HG02943 (cell line): ENCODE data around the gene GSTA1.
"Not testable (repeated sequence)": the region's sequence is repeated elsewhere in the genome, so short reads cannot be mapped to it uniquely, and the experiment has no call there.

ENCODE experiments used
- ATAC-seq: cut with Tn5 transposase; IDR thresholded peaks from one replicate; pipeline ENCODE4 v1.9.1; 2021; ENCODE audit warnings: mild to moderate bottlenecking, low read depth, moderate library complexity; ENCODE audit not compliant: unreplicated experiment

Gene GSTA1

DNA sequence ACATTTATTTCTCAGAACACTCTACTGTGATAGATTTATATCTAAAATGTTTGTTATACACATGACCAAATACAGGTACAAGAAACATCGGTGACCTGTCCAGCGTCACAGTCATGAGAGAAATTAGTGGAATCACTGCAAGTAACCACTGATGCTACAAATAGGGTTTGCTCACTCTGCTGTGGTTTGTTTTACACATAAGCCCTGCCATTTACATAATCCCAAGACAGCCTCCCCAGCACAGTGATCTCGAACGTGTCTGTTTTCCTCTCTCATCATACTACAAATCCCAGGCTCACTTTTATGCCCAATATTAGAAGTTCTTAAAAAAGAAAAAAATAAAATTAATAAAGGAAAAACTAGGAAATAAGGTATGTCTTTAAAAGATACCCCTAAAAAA lies 6.2 kb upstream of the GSTA1 start:
- ATAC-seq = not testable (repeated sequence)

DNA sequence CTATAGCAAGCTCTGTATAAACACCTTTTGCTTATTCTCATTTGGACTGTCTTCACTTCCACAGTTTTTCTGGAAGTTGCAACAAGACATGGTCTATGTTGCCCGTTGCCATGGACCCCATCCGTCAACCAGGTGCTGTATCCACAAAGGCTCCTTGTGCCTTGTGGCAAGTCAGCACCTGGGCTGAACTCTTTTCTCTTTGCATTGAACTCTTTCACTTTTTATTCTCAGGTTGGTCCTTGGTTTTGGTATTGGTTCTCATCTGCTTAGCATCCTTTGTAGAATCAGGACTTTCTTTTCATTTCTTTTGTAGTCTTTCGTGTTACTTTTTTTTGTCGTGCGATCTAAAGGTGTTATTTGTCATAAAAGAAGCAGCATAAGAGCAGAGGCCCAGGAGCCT lies 5.0 kb upstream of the GSTA1 start:
- ATAC-seq = no peak

DNA sequence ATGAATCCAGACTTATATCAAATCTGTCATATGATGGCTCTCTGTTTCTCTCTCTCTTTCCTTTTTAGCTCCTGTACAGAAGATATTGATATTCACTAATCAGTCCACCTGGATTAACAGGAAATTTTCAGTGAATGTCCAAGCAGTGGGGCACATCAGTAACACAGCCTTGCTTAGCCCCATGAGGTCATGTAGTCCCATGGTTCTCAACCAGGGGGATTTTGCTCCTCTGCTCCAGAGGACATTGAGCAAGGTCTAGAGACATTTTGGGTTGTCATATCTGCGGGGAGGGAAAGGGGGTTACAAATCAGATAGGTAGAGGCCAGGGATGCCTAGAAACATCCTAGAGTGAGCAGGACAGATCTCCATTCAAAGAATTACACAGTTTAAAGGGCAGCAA lies 810 bp downstream of the GSTA1 start:
- ATAC-seq = no peak

DNA sequence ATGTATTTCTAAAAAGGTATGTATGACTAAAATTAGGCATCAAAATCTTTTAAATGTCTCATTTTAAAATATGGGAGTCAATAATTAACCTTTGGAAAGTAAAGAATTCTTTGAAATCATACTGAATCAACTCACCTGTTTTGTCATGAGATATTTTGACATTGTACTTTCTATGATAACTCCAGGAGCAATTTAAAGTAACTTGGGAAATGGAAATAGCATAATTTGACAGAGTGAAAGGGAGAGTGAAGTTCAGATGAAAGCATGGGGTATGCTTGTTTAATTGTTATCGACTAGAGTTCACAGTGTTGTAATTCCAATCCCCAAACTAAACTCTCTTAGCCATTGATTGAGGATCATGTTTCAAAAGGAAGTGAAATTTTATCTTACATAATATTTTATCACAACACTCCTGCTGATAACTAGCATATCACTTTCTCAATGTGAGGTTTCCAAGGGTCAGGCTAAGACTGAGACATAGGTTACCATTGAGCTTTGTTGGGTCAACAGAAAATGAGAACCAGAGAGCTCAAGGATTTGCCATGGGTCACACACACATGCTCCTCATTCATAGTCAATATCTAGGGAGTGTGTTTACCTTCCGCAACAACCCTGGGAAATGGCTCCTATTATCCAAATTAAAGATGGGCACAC lies 2.3 kb downstream of the GSTA1 start:
- ATAC-seq = no peak

DNA sequence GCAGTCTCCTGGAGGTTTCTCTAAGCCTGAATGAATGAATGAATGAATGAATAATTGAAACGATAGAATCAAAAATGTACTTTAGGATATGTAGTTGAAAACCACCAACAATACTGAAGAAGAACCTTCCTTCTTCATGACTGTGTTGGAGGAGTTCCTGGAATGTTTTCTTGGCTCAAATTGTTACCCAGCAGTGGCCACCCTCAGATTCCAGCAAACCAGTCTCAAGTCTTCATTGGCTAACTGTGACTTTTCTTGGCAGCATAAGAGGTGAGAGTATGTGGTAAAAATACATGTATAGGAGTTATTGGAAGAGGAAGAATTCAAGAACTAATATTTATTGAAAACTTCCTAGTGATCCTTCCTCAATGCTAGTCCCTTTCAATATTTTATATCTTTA lies 4.3 kb downstream of the GSTA1 start:
- ATAC-seq = not testable (repeated sequence)

DNA sequence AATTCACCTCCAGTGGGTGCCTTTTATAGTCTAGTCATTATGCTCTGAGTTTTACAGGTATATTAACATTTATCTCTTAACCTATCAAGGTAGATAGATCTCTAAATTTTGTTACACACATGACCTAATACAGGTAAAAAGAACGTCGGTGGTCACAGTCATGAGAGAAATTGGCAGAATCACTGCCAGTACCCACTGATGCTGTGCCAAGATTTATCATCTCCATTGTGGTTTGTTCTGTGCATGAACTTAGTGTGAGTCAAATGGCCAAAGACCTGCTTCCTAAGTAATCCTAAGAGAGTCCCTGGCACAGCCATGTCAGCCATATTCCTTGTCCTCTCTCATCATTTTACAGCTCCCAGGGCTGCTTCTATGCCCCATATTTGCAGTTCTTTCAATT lies 9.2 kb downstream of the GSTA1 start:
- not testable (repeated sequence) for ATAC-seq

DNA sequence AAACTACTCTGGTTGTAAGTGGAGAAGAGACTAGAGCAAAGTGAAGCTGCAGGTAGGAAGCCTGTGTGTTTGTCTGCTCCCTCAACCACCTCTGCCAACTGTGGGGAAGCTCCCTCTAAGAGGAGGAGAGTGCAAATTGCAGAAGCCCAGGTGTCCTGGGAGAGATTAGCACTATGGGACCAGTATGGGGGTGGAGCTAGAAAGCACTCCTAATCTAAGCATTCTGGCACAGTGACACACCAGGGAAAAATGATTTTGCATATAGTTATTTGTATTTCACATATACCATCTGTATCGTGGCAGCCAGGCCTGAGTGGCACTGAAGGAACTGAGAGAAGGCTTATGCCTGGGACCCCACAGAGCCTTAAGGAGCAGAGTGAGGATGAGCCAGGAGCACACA lies 12.8 kb downstream of the GSTA1 start:
- no peak for ATAC-seq

DNA sequence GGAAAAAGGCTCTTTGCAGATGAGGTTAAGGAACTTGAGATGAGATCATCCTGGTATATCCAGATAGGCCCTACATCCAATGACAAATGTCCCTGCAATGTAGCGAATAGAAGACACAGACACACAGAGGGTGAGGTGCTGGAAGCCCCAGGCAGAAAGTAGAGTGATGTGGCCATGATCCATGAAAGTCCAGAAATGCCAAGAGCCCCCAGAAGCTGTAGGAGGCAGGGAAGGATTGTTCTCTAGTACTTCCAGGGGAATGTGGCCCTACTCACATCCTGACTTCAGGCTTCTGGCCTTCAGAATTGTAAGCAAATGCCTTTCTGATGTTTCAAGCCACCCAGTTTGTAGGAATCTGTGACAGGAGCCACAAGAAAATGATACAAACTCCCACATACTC lies 14.0 kb downstream of the GSTA1 start:
- ATAC-seq = not testable (repeated sequence)

DNA sequence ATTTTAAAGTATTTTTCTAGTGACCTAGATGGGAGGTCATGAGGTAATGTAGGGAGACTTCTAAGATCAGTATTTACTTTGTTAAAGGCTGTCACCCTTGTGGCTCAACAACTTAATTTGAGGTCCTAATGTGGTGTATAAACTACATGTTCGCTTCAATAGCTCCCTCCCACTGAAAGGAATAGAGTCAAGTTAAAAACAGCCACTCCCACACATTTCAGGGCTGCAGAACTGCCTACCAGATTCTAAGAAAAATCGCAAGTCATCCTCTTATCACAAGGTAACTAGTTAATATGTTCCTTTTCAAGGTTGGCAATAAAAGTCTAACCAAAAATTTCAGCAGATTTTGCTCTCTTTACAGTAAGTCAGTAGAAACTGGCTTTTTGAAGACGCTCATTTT lies 15.1 kb downstream of the GSTA1 start:
- ATAC-seq = no peak

DNA sequence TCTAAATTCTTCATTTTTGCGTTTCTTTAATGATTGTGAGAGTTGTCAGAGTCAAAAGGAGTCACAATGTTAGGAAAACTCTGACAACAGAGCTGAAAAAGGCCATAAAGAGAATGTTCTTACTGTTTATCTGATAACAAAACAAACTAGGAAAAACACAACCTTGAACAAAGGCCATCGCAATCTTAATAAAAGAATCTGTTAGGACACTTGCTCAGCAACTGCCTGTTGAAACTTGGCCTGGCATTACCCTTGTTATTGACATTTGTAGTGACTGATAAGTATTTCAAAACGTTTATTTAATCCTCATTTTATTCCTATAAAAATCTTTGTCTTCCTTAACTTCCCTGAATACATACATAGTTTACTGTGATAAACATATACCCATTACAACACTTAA lies 15.7 kb downstream of the GSTA1 start:
- ATAC-seq = no peak

DNA sequence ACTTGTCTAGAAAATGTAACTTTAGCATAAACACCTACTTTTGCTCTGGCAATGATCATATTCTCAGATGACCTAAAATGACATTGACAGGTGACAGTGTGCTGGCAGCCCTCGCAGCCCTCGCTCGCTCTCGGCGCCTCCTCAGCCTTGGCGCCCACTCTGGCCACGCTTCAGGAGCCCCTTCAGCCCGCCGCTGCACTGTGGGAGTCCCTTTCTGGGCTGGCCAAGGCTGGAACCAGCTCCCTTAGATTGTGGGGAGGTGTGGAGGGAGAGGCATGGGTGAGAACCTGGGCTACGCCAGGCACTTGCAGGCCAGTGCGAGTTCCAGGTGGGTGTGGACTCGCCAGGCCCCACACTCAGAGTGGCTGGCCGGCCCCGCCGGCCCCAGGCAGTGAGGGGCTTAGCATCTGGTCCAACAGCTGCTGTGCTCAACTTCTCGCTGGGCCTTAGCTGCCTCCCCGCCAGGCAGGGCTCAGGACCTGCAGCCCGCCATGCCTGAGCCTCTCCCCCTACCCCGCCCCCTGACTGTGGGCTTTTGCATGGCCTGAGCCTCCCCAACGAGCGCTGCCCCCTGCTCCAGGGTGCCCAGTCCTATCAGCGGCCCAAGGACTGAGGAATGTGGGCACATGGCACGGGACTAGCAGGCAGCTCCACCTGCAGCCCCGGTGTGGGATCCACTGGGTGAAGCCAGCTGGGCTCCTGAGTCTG lies 17.2 kb downstream of the GSTA1 start:
- ATAC-seq = no peak

DNA sequence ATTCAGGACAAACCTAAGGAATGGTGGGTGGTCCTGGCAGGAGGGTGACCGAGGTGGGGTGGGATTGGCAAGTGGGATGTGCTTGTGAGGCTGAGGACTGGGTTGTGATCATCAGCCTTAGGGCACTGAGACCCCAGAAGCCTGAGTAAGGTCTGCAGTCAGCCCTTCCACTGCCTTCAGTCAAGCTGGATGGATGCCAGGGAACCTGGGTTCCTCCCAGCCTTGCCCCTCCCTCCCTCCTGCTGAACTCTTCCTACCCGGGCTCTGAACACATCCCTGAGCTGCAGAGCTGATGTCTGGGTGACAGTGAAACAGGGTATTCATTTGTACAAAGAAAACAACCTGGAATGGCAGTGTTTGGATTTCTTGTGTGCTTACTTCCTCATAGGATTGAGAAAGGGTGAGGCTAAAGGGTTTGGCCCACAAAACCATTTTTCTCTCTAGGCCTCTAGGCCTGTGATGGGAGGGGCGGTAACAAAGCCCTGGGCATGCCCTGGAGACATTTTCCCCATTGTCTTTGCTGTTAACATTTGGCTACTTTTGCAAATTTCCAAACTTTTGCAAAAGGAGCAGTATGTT lies 20.8 kb downstream of the GSTA1 start:
- not testable (repeated sequence) for ATAC-seq

DNA sequence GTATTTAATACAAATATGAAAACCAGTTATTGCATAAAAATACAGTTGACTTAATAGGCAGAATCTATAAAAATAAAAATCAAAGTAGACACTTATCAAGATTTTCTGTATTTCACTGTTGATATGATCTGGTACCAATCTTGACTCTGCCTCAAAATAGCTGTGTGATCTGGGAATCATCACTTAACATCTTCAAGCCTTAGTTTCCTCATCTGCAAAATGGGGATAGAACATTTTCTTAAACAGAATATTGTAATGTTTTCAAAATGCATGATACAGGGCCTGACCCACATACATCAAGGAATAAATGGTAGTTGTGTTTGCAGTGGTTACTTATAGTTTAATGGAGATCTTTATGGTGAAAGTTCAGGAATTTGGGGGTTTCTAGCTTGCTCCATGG lies 21.4 kb downstream of the GSTA1 start:
- not testable (repeated sequence) for ATAC-seq

DNA sequence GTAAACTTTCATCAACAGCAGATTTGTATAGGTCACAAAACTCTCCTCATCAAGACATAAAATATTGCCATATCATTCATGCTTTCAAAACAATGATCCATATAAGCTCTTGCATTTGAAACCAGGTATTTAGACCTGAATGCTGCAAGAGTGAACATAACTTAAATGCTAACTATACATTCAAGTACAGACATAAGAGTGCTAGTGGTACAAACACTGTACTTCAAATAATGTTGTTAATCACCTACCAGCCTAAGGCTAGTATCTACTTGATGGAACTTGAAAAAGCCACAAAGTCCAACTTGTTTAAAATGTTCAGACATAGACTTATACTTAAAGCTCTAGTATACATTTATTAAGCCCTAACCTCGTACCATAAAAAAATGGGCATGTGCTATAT lies 24.4 kb downstream of the GSTA1 start:
- ATAC-seq = no peak

DNA sequence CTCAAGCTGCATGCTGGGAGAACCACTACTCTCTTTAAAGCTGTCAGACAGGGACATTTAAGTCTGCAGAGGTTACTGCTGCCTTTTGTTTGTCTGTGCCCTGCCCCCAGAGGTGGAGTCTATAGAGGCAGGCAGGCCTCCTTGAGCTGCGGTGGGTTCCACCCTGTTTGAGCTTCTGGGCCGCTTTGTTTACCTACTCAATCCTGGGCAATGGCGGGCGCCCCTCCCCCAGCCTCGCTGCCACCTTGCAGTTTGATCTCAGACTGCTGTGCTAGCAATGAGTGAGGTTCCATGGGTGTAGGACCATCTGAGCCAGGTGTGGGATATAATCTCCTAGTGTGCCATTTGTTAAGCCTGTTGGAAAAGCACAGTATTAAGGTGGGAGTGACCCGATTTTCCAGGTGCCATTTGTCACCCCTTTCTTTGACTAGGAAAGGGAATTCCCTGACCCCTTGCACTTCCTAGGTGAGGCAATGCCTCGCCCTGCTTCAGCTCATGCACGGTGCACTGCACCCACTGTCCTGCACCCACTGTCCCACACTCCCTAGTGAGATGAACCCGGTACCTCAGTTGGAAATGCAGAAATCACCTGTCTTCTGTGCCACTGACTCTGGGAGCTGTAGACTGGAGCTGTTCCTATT lies 26.8 kb downstream of the GSTA1 start:
- not testable (repeated sequence) for ATAC-seq

DNA sequence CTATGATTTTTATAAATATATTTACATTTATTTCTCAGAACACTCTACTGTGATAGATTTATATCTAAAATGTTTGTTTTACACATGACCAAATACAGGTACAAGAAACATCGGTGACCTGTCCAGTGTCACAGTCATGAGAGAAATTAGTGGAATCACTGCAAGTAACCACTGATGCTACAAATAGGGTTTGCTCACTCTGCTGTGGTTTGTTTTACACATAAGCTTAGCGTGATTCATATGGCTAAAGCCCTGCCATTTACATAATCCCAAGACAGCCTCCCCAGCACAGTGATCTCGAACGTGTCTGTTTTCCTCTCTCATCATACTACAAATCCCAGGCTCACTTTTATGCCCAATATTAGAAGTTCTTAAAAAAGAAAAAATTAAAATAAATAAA lies 34.2 kb downstream of the GSTA1 start:
- ATAC-seq = not testable (repeated sequence)

DNA sequence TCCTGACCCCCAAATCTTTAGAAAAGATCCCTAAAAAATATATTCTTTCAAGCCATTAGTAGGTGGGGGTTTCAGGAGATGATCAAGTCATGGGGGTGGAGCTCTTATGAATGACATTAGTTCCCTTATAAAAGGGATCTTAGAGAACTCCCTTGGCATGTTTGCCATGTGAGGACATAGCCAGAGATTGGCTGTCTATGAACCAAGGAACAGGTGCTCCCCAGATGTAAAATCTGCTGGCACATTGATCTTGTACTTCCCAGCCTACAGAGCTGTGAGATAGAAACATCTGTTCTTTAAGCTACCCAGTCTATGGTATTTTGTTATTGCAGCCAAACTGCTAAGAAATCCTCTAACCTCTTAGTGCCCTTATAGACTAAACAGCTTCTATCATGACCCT lies 36.0 kb downstream of the GSTA1 start:
- not testable (repeated sequence) for ATAC-seq

DNA sequence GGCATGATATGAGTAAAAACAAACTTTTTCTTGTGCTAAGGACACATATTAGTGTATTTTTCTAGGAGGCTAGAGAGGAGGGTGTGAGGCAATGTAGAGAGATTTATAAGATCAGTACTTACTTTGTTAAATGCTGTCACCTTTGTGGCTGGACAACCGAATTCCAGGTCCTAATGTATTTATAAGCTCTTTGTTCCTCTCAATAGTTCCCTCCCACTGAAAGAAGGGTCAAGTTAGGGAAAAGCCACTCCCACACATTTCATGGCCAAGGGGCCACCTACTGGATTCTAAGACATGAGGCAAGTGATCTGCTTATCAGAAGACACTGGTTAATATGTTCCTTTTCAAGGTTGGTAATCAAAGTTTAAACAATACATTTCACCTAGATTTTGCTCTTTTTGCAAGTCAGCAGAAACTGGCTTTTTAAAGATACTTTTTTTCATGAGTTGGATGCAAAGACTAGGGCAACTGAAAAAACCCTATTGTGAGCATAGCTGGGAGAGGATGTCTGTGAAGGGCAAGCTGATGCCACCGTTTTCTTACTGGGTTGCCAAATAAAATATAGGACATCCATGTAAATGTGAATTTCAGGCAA lies 40.2 kb downstream of the GSTA1 start, which contains the start of gene GSTA2:
GSTA2 (minus strand) TSS at position 154 of the 595 bp plus-strand sequence. CDS start 5,528 bp downstream, outside the sequence.
- ATAC-seq = not testable (repeated sequence)

DNA sequence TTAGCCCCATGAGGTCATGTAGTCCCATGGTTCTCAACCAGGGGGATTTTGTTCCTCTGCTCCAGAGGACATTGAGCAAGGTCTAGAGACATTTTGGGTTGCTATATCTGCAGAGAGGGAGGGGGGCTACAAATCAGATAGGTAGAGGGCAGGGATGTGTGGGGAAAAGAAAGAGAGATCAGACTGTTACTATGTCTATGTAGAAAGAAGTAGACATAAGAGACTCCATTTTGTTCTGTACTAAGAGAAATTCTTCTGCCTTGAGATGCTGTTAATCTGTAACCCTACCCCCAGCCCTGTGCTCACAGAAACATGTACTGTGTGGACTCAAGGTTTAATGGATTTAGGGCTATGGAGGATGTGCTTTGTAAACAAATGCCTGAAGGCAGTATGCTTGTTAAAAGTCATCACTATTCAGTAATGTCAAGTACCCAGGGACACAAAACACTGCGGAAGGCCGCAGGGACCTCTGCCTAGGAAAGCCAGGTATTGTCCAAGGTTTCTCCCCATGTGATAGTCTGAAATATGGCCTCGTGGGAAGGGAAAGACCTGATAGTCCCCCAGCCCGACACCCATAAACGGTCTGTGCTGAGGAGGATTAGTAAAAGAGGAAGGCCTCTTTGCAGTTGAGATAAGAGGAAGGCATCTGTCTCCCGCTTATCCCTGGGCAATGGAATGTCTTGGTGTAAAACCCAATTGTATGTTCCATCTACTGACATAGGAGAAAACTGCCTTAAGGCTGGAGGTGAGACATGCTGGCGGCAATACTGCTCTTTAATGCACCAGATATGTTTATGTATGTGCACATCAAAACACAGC lies 41.7 kb downstream of the GSTA1 start:
- ATAC-seq = not testable (repeated sequence)
